GM23338 (cell line): ENCODE results near the gene DHPS.

Source experiments
- CREB1 ChIP-seq: fragments of 250-450 bp; sonication (Bioruptor Pico); IDR thresholded peaks from 2 replicates; pipeline ENCODE4 v1.5.0; 2020; ENCODE audit warnings: low read depth, mild to moderate bottlenecking, moderate library complexity
- CTCF ChIP-seq, 2 experiments: fragments of 200-600 bp in 1 of 2; sonication (generic) in 1 of 2; conservative IDR thresholded peaks; 2 replicates each; pipeline versions ENCODE4 v1.5.1 to v1.6.1; 2016 to 2017; ENCODE audit warnings: antibody characterized with exemption in 2 of 2, low read depth in 2 of 2, mild to moderate bottlenecking in 2 of 2, moderate library complexity in 1 of 2
- ETS1 ChIP-seq: IDR thresholded peaks from 2 replicates; pipeline ENCODE4 v1.6.1; 2016; ENCODE audit warnings: antibody characterized with exemption
- EZH2 ChIP-seq: fragments of 200-600 bp; sonication (generic); IDR thresholded peaks from one replicate; pipeline ENCODE4 v1.8.0; 2017; ENCODE audit warnings: antibody characterized with exemption, mild to moderate bottlenecking, low read depth; ENCODE audit not compliant: unreplicated experiment
- EZH2phosphoT487 ChIP-seq: fragments of 200-600 bp; sonication (generic); IDR thresholded peaks from one replicate; pipeline ENCODE4 v1.8.1; 2018; ENCODE audit warnings: antibody characterized with exemption; ENCODE audit not compliant: unreplicated experiment
- NANOG ChIP-seq: IDR thresholded peaks from 2 replicates; pipeline ENCODE4 v1.6.1; 2016; ENCODE audit warnings: antibody characterized with exemption, borderline replicate concordance
- POLR2AphosphoS5 ChIP-seq: IDR thresholded peaks from 2 replicates; pipeline ENCODE4 v1.6.1; 2016; ENCODE audit warnings: antibody characterized with exemption, low read depth
- REST ChIP-seq: IDR thresholded peaks from one replicate; pipeline ENCODE4 v1.6.1; 2018; ENCODE audit warnings: antibody characterized with exemption; ENCODE audit not compliant: unreplicated experiment
- ZNF114 ChIP-seq: fragments of 250-450 bp; sonication (Bioruptor Pico); IDR thresholded peaks from 2 replicates; pipeline ENCODE4 v1.5.0; 2020; ENCODE audit warnings: mild to moderate bottlenecking, moderate library complexity

GRCh38 chr19:12648088-12648487, 33.6 kb downstream of the DHPS start:
- peak; percentile 54 to 76 for TF ChIP-seq CTCF (conservative IDR thresholded peaks at IDR 0.05; ENCODE audit: low read depth in 2 of 2)
- TF ChIP-seq EZH2 = no peak
- no peak for TF ChIP-seq REST
- TF ChIP-seq POLR2AphosphoS5 = no peak
- TF ChIP-seq NANOG = no peak
- no peak for TF ChIP-seq EZH2phosphoT487
- no peak for TF ChIP-seq CREB1 (CRISPR knock-in tag)
- no peak for TF ChIP-seq ZNF114 (CRISPR knock-in tag)
- TF ChIP-seq ETS1 = no peak
